HG02678 (cell line): ENCODE results near the gene TTF2.
A peak's percentile ranks its signal among the peaks of the same experiment; 100 is the strongest.

Source experiments
- ATAC-seq: cut with Tn5 transposase; IDR thresholded peaks from one replicate; pipeline ENCODE4 v1.9.1; 2021; ENCODE audit warnings: mild to moderate bottlenecking, moderate library complexity; ENCODE audit not compliant: unreplicated experiment

The TTF2 gene

DNA sequence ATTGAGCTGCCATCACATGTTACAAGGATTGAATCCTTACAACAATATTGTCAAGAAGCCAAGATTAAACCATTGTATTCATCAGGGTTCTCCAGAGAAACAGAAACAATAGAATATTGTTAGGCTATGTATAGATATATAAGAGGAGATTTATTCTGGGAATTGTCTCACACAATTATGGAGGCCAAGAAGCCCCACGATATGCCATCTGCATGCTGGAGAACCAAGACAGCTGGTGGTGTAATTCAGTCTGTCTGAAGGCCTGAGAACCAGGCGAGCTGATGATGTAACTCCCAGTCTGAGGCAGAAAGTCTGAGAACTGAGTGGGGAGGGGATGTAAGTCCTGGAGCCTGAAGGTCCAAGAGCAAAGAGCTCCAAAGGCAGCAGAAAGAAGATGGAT, 14.5 kb upstream of the TTF2 start:
- no peak for ATAC-seq

DNA sequence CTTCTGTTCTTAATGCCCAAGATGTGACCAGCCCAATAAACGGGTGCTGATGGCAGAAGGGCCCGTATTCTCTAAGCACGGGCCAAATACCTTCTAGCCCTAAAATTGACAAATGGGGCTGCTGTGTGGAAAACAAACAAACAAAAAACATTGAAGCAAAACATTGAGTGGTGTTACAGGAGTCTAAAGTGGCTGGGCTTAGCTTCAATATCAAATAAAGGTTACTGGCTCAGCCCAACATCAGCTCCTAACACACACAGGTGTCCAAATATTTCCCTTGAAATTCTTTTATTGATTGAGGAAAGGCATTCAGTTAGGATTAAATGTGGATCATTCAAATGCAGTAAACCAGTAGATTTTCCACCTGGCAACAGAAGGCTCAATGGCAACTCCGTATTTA, 13.3 kb upstream of the TTF2 start:
- no peak for ATAC-seq

DNA sequence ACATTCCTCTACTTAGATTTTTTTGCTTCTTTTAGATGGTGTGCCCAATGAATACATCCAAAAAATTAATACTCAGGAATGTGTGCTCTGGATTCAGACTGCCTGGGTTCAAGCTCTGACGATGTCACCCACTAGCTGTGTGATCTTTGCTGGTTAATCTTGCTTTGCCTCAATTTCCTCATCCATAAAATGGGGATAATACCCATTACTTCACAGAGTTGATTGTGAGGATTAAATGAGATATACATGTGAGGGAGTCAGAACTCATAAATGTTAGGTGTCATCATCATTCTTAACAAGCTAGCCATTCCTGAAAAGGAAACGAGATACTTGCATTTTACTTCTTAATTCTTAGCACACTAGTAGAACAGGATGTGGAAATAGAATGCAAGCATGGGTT, 12.9 kb upstream of the TTF2 start:
- ATAC-seq: no peak

GRCh38 chr1:117049857-117050256, 10.3 kb upstream of the TTF2 start:
- ATAC-seq: no peak

- peak; percentile 88 for ATAC-seq
Measured at GRCh38 chr1:117051224-117052064, 8.7 kb upstream of the TTF2 start.

GRCh38 chr1:117054068-117054467, 6.1 kb upstream of the TTF2 start:
- no peak for ATAC-seq

- no peak for ATAC-seq
Measured at GRCh38 chr1:117058810-117059209, 1.3 kb upstream of the TTF2 start.

DNA sequence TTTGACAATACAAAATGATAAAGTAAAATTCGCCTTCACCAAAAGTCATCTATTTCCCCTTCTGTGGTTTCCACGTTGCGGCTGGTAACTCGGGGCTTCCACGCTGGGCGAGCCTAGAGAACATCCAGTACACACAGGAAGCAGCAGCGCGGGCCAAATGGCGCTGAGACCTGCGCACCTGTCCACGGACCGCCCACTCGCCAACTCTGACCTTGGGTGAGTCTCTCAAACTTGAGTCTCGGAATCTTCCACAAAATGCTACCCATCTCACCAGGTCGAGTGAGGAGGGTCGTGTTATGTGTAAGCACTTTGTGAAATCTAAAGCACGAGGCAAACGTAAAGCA, 820 bp upstream of the TTF2 start:
- ATAC-seq: peak; percentile 34

GRCh38 chr1:117060441-117061317, 553 bp downstream of the TTF2 start:
- ATAC-seq: peak; percentile 6

- peak; percentile 24 for ATAC-seq
Measured at GRCh38 chr1:117061986-117062415, 1.9 kb downstream of the TTF2 start.

DNA sequence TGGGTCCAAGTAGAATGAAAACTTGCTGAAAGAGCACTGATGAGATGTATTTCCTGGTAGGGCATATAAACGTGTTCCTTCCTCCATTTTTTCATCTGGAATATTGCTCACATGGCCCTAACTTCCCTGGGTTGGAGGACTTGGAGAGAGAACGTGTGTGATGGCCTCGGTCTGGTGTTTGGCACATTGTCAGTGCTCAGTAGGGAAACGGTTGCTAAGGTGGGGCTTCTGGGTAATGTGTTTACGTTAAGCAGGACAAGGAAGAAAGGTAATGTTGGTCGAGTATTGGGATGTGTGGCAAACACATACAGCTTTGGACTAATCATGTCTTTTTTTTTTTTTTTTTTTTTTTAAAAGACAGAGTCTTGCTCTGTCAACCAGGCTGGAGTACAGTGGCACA, 6.2 kb downstream of the TTF2 start:
- no peak for ATAC-seq

- peak; percentile 71 for ATAC-seq
Measured at GRCh38 chr1:117067533-117068370, 7.6 kb downstream of the TTF2 start.

- ATAC-seq: no peak
Measured at GRCh38 chr1:117068580-117068979, 8.5 kb downstream of the TTF2 start.

GRCh38 chr1:117069220-117069844, 9.2 kb downstream of the TTF2 start:
- ATAC-seq: no peak

DNA sequence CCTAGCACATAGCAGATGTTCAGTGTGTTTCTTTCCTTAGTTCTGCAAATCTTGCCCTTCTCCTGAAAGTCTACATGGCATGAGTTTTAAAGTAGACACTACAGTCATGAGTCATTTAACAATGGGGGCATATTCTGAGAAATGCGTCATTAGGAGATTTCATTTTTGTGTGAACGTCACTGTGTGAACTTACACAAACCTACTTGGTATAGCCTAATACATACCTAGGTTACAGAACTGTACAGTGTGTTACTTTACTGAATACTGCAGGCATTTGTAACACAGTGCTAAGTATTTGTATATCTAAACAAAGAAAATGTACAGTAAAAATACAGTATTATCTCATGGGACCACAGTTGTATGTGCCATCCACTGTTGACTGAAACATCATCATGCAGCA, 10.0 kb downstream of the TTF2 start:
- no peak for ATAC-seq

DNA sequence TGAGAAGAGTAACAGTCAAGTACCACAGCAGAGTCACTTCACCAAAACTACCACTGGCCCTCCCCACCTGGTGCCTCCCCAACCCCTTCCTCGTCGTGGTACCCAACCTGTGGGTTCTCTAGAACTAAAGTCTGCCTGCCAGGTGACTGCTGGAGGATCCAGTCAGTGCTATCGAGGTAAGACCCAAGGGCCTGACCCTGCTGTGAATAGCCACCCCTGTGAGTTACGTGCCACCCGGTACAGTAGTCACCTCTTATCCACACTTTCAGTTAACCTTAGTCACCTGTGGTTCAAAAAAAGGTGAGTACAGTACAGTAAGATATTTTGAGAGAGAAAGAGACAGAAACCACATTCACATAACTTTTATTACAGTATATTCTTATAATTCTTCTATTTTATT, 16.5 kb downstream of the TTF2 start:
- ATAC-seq: no peak

DNA sequence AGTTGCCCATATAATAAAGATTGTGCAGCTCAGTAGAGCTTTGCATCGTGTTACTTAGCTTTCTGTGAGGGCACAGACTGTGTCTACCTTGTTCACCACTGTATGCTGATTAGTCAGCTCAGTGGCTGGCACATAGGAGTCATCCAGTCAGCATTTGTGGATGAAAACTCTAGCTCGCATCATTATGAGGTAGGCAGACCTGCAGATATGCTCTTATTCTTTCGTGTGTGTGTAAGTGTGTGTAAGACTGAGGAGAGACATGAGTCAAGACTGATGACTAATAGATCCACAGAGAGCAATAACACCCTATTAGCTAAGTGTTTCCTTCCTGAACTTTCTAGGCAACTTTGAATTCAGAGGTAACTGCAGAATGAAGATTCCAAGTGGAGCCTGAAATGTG, 17.1 kb downstream of the TTF2 start:
- no peak for ATAC-seq

DNA sequence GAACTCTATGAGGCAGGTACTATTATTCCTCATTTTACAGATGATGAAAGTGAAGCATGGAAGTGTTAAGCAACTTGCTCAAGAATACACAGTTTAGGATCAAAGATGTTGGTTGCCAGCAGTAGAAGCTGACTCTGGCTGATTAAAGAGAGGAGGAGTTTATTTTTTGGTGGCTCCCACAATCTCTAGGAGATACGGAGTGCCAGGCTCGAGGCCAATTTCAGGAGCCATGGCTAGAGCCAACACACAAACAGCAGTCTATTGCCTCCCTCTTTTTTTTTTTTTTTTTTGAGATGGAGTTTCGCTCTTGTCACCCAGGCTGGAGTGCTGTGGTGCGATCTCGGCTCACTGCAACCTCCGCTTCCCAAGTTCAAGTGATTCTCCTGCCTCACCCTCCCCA, 19.6 kb downstream of the TTF2 start:
- no peak for ATAC-seq

- no peak for ATAC-seq
Measured at GRCh38 chr1:117084231-117084630, 24.1 kb downstream of the TTF2 start.

DNA sequence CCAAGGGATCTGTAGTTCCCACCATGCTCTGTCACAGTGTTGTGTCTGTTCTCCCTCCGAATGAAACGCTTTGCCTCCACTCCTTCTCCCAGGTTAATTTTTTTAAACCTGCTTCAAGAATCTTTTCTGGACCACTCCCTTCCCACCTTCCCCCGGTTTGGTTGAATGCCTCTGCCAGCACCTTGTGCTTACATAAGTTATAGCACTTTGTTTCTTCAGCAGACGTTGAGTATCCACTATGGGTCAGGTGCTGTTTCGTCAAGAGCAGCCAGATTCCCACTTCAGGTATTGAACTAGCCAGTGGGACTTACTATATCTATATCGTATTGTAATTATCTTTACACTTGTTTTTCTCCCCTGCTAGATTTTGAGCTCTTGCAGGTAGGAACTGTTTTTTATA, 27.6 kb downstream of the TTF2 start:
- no peak for ATAC-seq

GRCh38 chr1:117089996-117090395, 29.9 kb downstream of the TTF2 start:
- ATAC-seq: no peak
